HS-5 (cell line): ENCODE data around the gene CLEC16A.
"Not testable (repeated sequence)": the region's sequence is repeated elsewhere in the genome, so short reads cannot be mapped to it uniquely, and the experiment has no call there.

Experiments used
- DNase-seq: peaks from one replicate; pipeline ENCODE4 v3.0.0-alpha.2; 2012; ENCODE audit warnings: low read depth

CLEC16A gene

GRCh38 chr16:11101695-11102522 lies 157.5 kb downstream of the CLEC16A start:
- no peak for DNase-seq

GRCh38 chr16:11102523-11102898 lies 158.1 kb downstream of the CLEC16A start:
- no peak for DNase-seq

GRCh38 chr16:11103301-11103700 lies 158.9 kb downstream of the CLEC16A start:
- not testable (repeated sequence) for DNase-seq

- no peak for DNase-seq
Measured at GRCh38 chr16:11104168-11105037, 160.0 kb downstream of the CLEC16A start.

- peak; percentile 91 for DNase-seq
Measured at GRCh38 chr16:11105038-11105903, 160.9 kb downstream of the CLEC16A start.

GRCh38 chr16:11106726-11107125 lies 162.4 kb downstream of the CLEC16A start:
- DNase-seq = no peak

- DNase-seq = no peak
Measured at GRCh38 chr16:11107780-11108465, 163.6 kb downstream of the CLEC16A start.

- no peak for DNase-seq
Measured at GRCh38 chr16:11108466-11108805, 164.1 kb downstream of the CLEC16A start.

- DNase-seq = no peak
Measured at GRCh38 chr16:11109566-11109965, 165.2 kb downstream of the CLEC16A start.

GRCh38 chr16:11111150-11111549 lies 166.8 kb downstream of the CLEC16A start:
- DNase-seq = no peak

GRCh38 chr16:11111856-11112634 lies 167.7 kb downstream of the CLEC16A start:
- DNase-seq = no peak

GRCh38 chr16:11112723-11113348 lies 168.5 kb downstream of the CLEC16A start:
- no peak for DNase-seq

- DNase-seq = no peak
Measured at GRCh38 chr16:11114366-11115164, 170.2 kb downstream of the CLEC16A start.

- DNase-seq = no peak
Measured at GRCh38 chr16:11117576-11118211, 173.3 kb downstream of the CLEC16A start.

- DNase-seq = no peak
Measured at GRCh38 chr16:11118479-11118878, 174.1 kb downstream of the CLEC16A start.

GRCh38 chr16:11121083-11121608 lies 176.8 kb downstream of the CLEC16A start:
- no peak for DNase-seq

GRCh38 chr16:11121914-11122692 lies 177.7 kb downstream of the CLEC16A start:
- DNase-seq = no peak

GRCh38 chr16:11123666-11124065 lies 179.3 kb downstream of the CLEC16A start:
- no peak for DNase-seq
